ENCODE data around the gene TAF15.

TAF15 gene

DNA sequence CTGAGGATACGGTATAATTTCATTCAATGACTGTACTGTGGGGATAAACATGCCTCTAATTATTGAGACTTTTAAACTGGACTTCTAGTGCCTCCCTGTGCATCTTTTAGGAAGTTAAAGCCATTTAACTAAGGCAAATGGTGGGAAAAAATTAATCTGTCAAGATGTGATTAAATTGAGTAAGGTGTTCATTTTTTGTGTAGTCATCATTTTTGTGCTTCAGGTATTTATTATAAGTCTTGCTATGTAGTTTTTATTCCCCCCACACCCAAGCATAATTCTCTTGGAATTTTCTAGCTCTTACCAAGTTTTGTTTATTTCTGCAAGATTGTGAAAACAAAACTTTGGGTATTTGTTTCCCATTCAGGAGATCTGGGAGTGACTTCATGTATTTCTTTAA lies 10.2 kb downstream of the TAF15 start:
- no peak for TF ChIP-seq CTCF (IDR thresholded peaks at IDR 0.05; ENCODE audit: low read depth, low read length)
- no peak overlapping the region for H3K4me3 ChIP-seq (ENCODE audit: low read depth, low read length)

GRCh38 chr17:35821308-35821707 lies 12.0 kb downstream of the TAF15 start:
- H3K4me3 ChIP-seq (ENCODE audit: low read depth, low read length) = no peak overlapping the region
- TF ChIP-seq CTCF (IDR thresholded peaks at IDR 0.05; ENCODE audit: low read depth, low read length) = no peak

- TF ChIP-seq CTCF (IDR thresholded peaks at IDR 0.05; ENCODE audit: low read depth, low read length) = no peak
- no peak overlapping the region for H3K4me3 ChIP-seq (ENCODE audit: low read depth, low read length)
Observed at GRCh38 chr17:35825206-35825605, 15.9 kb downstream of the TAF15 start.

DNA sequence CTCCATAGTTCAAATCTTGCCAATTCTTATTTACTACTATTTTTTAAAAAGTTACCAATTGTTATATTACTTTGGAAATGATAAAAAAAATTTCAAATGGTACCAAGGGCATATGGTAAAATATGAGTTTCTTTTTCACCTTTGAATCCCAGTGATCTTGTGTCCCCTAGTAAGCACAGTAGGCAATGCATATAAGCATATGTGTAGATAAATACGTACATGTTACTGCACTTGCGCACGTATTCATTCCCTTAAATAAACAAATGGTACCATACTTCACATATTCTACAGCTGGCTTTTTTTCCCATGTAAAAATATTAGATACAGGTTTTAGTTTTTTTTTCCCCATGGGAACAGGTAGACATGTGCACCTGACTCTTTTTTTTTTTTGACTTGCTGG lies 31.8 kb downstream of the TAF15 start:
- no peak for TF ChIP-seq CTCF (IDR thresholded peaks at IDR 0.05; ENCODE audit: low read depth, low read length)
- H3K4me3 ChIP-seq (ENCODE audit: low read depth, low read length) = no peak overlapping the region

GRCh38 chr17:35841505-35841904 lies 32.2 kb downstream of the TAF15 start:
- TF ChIP-seq CTCF (IDR thresholded peaks at IDR 0.05; ENCODE audit: low read depth, low read length) = no peak

DNA sequence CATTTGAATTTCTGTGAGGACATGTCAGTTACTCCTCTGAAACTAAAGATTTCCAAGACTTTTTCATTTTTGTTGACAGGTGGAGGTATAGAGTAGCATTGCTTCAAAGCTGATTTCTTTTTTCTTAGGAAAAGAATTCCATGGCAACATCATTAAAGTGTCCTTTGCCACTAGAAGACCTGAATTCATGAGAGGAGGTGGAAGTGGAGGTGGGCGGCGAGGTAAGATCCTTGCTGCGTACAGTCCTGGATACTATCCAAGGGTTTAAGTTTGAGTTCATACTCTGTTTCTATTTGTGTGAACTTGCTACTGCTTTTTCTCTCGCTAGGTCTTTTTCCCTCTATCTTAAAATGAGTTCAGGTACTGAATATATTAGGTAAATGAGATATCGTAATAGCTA lies 33.0 kb downstream of the TAF15 start:
- H3K4me3 ChIP-seq (ENCODE audit: low read depth, low read length) = no peak overlapping the region
- no peak for TF ChIP-seq CTCF (IDR thresholded peaks at IDR 0.05; ENCODE audit: low read depth, low read length)

More at GRCh38 chr17:35841505-35841904, 32.2 kb downstream of the TAF15 start:
- H3K4me3 ChIP-seq (ENCODE audit: low read depth, low read length) = no peak overlapping the region

DNA sequence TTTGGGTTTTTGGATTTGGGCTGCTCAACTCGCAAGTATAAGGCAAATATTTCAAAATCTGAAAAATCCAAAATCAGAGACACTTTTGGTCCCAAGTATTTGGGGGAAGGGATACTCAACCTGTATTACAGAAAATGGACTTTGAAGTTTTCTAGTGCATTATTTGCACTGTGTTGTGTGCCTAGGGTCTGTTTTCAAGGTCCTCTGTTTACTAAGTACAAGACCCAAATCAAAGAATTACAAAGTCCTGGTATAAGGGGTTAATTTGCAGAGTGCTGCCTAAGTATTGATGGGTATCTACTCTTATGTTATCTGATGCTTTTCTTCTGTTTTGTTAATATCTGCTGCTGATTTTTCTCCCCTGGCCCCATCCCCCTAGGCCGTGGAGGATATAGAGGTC lies 34.4 kb downstream of the TAF15 start:
- no peak for TF ChIP-seq CTCF (IDR thresholded peaks at IDR 0.05; ENCODE audit: low read depth, low read length)
- no peak overlapping the region for H3K4me3 ChIP-seq (ENCODE audit: low read depth, low read length)

Measured in WI38 (cell line).